Keratinocyte (primary cell): ENCODE data around the gene PGLYRP2. TPM values are rescaled to one million over a fixed set of nuclear protein-coding genes. Genes with fewer than 3 reads are reported as not detected.

Experiments used
- DNase-seq: peaks from one replicate; pipeline ENCODE4 v3.0.0-alpha.2; 2011; ENCODE audit warnings: low read depth, missing footprints, low spot score
- FAIRE-seq: peaks from 2 replicates; lab custom pipeline; 2011; peaks lifted over from hg19 to GRCh38; lab: Jason Lieb, UNC
- H2AFZ ChIP-seq: 2 replicates; pipeline ENCODE4 v1.6.0; 2012; ENCODE audit warnings: low read length, control low read depth, inconsistent platforms; ENCODE audit not compliant: control insufficient read depth
- H3K27ac ChIP-seq: 2 replicates; pipeline ENCODE4 v1.5.1; 2011; ENCODE audit warnings: low read length; ENCODE audit not compliant: control insufficient read depth, insufficient read depth
- H3K27me3 ChIP-seq: 3 replicates; pipeline ENCODE4 v1.6.0; 2011; ENCODE audit warnings: low read length; ENCODE audit not compliant: control insufficient read depth, insufficient read depth; ENCODE audit errors: extremely low read depth
- H3K36me3 ChIP-seq, 2 experiments: 2 replicates in 1 of 2; 3 replicates in 1 of 2; pipeline ENCODE4 v1.5.1; 2011; ENCODE audit warnings: low read length in 2 of 2, mild to moderate bottlenecking in 1 of 2; ENCODE audit not compliant: control insufficient read depth in 2 of 2, insufficient read depth in 2 of 2; ENCODE audit errors: extremely low read depth in 1 of 2
- H3K4me1 ChIP-seq: 3 replicates; pipeline ENCODE4 v1.5.1; 2011; ENCODE audit warnings: low read length; ENCODE audit not compliant: control insufficient read depth, insufficient read depth; ENCODE audit errors: extremely low read depth
- H3K4me2 ChIP-seq: 3 replicates; pipeline ENCODE4 v1.6.0; 2011; ENCODE audit warnings: low read depth, low read length; ENCODE audit not compliant: control insufficient read depth, insufficient read depth; ENCODE audit errors: extremely low read depth
- H3K4me3 ChIP-seq, 3 experiments: fragments of 200-600 bp in 1 of 3; sonication (generic) in 1 of 3; 2 replicates in 2 of 3; 3 replicates in 1 of 3; pipeline ENCODE4 v1.5.1; 2011 to 2016; ENCODE audit warnings: low read length in 3 of 3, mild to moderate bottlenecking in 3 of 3, control low read depth in 2 of 3, inconsistent platforms in 1 of 3, low read depth in 1 of 3, mixed read lengths in 1 of 3, mixed run types in 1 of 3, moderate library complexity in 1 of 3; ENCODE audit not compliant: control insufficient read depth in 2 of 3, insufficient read depth in 2 of 3; ENCODE audit errors: extremely low read depth in 1 of 3
- H3K79me2 ChIP-seq: 2 replicates; pipeline ENCODE4 v1.6.0; 2012; ENCODE audit warnings: low read length; ENCODE audit not compliant: control insufficient read depth, insufficient read depth
- H3K9ac ChIP-seq: 3 replicates; pipeline ENCODE4 v1.6.0; 2011; ENCODE audit warnings: low read length; ENCODE audit not compliant: control insufficient read depth, insufficient read depth; ENCODE audit errors: extremely low read depth
- H3K9me1 ChIP-seq: 3 replicates; pipeline ENCODE4 v1.6.0; 2011; ENCODE audit warnings: low read length; ENCODE audit not compliant: control insufficient read depth, insufficient read depth; ENCODE audit errors: extremely low read depth
- H3K9me3 ChIP-seq: 2 replicates; pipeline ENCODE4 v1.5.1; 2012; ENCODE audit warnings: low read depth, low read length; ENCODE audit not compliant: control insufficient read depth
- H4K20me1 ChIP-seq: 3 replicates; pipeline ENCODE4 v1.6.0; 2011; ENCODE audit warnings: low read length; ENCODE audit not compliant: control insufficient read depth, insufficient read depth; ENCODE audit errors: extremely low read depth
- EZH2 ChIP-seq: IDR thresholded peaks from one replicate; pipeline ENCODE4 v1.6.1; 2012; ENCODE audit warnings: inconsistent platforms, mild to moderate bottlenecking, low read length, moderate library complexity
- dilution Hi-C: fragments of 300-500 bp; cut with MboI; formaldehyde crosslinking; loops from one replicate; pipeline ENCODE4 v1.7.0; 2020; ENCODE audit warnings: low sequenced_read_pairs; ENCODE audit not compliant: extremely low pct_ligation_motif_present
- polyA plus RNA-seq, 5 experiments: library from polyadenylated mRNA; depleted of rRNA in 3 of 5; stranded (reverse) in 3 of 5; stranded (forward) in 1 of 5; unstranded in 1 of 5; fragments of >200 nt; gene quantifications; 1 replicate in 1 of 5; 2 replicates in 3 of 5; 3 replicates in 1 of 5; pipeline versions ENCODE4 v1.2.1 to v1.2.3, GENCODE V29; 2011 to 2012; ENCODE audit warnings: missing spikeins in 2 of 5, low read depth in 1 of 5, low replicate concordance in 1 of 5
- TF ChIP-seq, protein P1 (sequence below), 3 experiments: IDR thresholded peaks in 1 of 3; conservative IDR thresholded peaks in 1 of 3; optimal IDR thresholded peaks in 1 of 3; 2 replicates in 2 of 3; 3 replicates in 1 of 3; pipeline versions ENCODE3 to v1.5.1; 2011; ENCODE audit warnings: low read length in 3 of 3, mild to moderate bottlenecking in 3 of 3, moderate library complexity in 2 of 3, control low read depth in 1 of 3, inconsistent platforms in 1 of 3; ENCODE audit not compliant: insufficient read depth in 2 of 3; ENCODE audit errors: extremely low read depth in 1 of 3

The PGLYRP2 gene
- polyA plus RNA-seq, 1 donor (not counting 4 experiments of a cell fraction or from before 2014, with no cell fraction given): not detected

- H3K4me2 ChIP-seq: no peak overlapping the region
- dilution Hi-C loops: no loop called here
Measured at GRCh38 chr19:15439821-15440641, 39.3 kb downstream of the PGLYRP2 start.

DNA sequence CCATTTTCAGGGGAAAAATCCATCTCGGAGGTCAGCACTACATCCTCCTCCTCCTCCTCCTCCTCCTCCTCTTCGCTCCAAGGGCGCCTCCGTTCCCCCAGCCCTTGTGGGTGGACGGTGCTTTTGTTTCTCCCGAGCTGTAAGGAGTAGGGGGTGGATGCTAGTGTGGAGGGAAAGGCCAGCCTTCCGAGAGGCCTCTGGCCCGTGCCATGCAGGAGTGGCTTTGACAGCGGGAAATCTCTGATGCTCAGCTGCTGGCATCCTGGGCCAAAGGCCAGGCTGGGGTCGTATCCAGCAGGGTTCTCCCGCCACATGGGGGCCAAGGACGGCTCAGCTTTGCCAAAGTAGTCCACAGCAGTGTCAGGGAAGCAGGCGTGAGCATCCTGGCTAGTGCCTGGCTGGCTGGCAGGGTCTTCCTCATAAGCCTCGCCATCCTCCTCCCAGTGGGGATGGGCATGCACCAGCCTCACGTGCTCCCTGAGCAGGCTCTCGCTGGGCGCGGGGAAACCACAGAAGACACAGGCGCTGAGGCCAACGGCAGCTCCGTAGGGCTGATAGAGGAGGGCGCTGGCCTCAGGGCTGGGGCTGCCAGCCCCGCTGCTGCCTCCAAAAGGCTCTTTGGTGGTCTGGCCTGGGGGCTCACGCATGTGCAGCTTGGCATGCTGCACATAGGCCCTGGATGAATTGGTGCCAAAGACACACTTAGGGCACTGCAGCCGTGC lies 40.1 kb downstream of the PGLYRP2 start:
- no peak overlapping the region for H3K27ac ChIP-seq
- peaks cover 10% of the 10 kb centered on the region for H3K27me3 ChIP-seq
- no peaks in the 10 kb centered on the region for H3K79me2 ChIP-seq
- H4K20me1 ChIP-seq: no peaks in the 10 kb centered on the region
- DNase-seq (no peak), FAIRE-seq (no peak)
- dilution Hi-C loops: no loop called here
- no peak overlapping the region for H3K4me2 ChIP-seq
- no peak overlapping the region for H3K4me3 ChIP-seq
- H2AFZ ChIP-seq: no peak overlapping the region
- H3K9me3 ChIP-seq: no peaks in the 10 kb centered on the region
- no peaks in the 10 kb centered on the region for H3K9me1 ChIP-seq
- no peak for TF ChIP-seq EZH2
- TF ChIP-seq, protein P1, sequence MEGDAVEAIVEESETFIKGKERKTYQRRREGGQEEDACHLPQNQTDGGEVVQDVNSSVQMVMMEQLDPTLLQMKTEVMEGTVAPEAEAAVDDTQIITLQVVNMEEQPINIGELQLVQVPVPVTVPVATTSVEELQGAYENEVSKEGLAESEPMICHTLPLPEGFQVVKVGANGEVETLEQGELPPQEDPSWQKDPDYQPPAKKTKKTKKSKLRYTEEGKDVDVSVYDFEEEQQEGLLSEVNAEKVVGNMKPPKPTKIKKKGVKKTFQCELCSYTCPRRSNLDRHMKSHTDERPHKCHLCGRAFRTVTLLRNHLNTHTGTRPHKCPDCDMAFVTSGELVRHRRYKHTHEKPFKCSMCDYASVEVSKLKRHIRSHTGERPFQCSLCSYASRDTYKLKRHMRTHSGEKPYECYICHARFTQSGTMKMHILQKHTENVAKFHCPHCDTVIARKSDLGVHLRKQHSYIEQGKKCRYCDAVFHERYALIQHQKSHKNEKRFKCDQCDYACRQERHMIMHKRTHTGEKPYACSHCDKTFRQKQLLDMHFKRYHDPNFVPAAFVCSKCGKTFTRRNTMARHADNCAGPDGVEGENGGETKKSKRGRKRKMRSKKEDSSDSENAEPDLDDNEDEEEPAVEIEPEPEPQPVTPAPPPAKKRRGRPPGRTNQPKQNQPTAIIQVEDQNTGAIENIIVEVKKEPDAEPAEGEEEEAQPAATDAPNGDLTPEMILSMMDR (optimal IDR thresholded peaks at IDR 0.05 in 1 of 3, IDR thresholded peaks at IDR 0.05 in 1 of 3, conservative IDR thresholded peaks at IDR 0.05 in 1 of 3; ENCODE audit: extremely low read depth in 1 of 3, insufficient read depth in 2 of 3, low read length in 3 of 3): no peak
- no peaks in the 10 kb centered on the region for H3K36me3 ChIP-seq
- H3K4me1 ChIP-seq: no peaks in the 10 kb centered on the region
- H3K9ac ChIP-seq: no peak overlapping the region

More at GRCh38 chr19:15439821-15440641, 39.3 kb downstream of the PGLYRP2 start:
- Histone ChIP-seq H3K27me3 (peaks cover 10% of the 10 kb centered on the region), H3K9me3 (no peaks in the 10 kb centered on the region), H3K4me3 (no peak overlapping the region), H3K79me2 (no peaks in the 10 kb centered on the region), H3K4me1 (no peaks in the 10 kb centered on the region), H4K20me1 (no peaks in the 10 kb centered on the region), H3K9ac (no peak overlapping the region), H3K9me1 (no peaks in the 10 kb centered on the region), H2AFZ (no peak overlapping the region), H3K27ac (no peak overlapping the region), H3K36me3 (no peaks in the 10 kb centered on the region)
- no peak for FAIRE-seq
- DNase-seq: no peak
- TF ChIP-seq, protein P1 (optimal IDR thresholded peaks at IDR 0.05 in 1 of 3, IDR thresholded peaks at IDR 0.05 in 1 of 3, conservative IDR thresholded peaks at IDR 0.05 in 1 of 3; ENCODE audit: extremely low read depth in 1 of 3, insufficient read depth in 2 of 3, low read length in 3 of 3): no peak
- TF ChIP-seq EZH2: no peak
